GM12801 (cell line): ENCODE data around the gene SPTLC3.

ENCODE experiments used
- TF ChIP-seq, protein P1 (sequence below): IDR thresholded peaks from one replicate; pipeline ENCODE4 v1.5.1; 2011; ENCODE audit warnings: control low read depth; ENCODE audit not compliant: insufficient read length; ENCODE audit errors: extremely low read depth

The SPTLC3 gene

DNA sequence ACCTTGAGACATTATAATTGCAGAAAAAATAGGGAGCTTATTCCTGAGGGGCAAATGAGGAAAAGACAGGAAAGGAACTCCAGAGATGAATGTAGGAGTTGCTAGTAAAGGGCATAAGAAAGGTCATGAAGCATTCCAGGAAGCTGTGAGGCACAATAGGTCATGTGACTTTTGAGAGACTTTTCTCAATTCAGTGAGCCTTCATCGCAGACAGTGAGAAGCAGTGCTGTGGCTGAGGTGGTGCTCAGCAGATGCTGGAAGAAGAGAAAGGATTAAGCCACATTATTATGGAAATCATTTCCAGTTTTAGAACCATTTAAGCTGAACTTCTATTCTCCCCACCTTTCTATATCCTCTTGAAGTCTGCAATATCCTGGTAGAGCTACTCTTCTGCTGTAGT, 4.1 kb downstream of the SPTLC3 start:
- TF ChIP-seq, protein P1, sequence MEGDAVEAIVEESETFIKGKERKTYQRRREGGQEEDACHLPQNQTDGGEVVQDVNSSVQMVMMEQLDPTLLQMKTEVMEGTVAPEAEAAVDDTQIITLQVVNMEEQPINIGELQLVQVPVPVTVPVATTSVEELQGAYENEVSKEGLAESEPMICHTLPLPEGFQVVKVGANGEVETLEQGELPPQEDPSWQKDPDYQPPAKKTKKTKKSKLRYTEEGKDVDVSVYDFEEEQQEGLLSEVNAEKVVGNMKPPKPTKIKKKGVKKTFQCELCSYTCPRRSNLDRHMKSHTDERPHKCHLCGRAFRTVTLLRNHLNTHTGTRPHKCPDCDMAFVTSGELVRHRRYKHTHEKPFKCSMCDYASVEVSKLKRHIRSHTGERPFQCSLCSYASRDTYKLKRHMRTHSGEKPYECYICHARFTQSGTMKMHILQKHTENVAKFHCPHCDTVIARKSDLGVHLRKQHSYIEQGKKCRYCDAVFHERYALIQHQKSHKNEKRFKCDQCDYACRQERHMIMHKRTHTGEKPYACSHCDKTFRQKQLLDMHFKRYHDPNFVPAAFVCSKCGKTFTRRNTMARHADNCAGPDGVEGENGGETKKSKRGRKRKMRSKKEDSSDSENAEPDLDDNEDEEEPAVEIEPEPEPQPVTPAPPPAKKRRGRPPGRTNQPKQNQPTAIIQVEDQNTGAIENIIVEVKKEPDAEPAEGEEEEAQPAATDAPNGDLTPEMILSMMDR, result no peak

DNA sequence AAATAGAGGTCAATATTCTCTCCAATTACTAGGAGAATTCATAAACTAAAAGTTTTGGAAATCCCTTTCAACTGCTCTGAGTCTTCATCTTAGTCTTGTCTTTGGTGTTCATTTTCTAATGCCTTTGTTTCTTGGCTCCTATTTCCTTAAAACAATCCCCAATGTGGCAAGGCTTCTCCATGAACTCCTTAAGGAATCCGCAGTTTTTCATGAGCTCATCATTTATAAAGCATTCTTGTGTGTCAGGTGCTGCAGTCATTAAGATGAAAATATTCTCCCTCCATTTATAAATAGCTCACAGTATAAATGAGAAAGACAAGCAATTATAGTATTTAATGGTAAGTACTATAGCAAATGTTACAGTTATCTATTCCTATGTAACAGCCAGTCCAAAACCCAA, 4.6 kb downstream of the SPTLC3 start:
- TF ChIP-seq, protein P1, result no peak

- TF ChIP-seq, protein P1, result no peak
Observed at GRCh38 chr20:13017235-13017634, 8.5 kb downstream of the SPTLC3 start.

GRCh38 chr20:13017883-13018535, 9.2 kb downstream of the SPTLC3 start:
- TF ChIP-seq, protein P1, result no peak

- TF ChIP-seq, protein P1, result no peak
Observed at GRCh38 chr20:13021205-13021970, 12.6 kb downstream of the SPTLC3 start.

GRCh38 chr20:13022401-13023155, 13.8 kb downstream of the SPTLC3 start:
- TF ChIP-seq, protein P1, result no peak

DNA sequence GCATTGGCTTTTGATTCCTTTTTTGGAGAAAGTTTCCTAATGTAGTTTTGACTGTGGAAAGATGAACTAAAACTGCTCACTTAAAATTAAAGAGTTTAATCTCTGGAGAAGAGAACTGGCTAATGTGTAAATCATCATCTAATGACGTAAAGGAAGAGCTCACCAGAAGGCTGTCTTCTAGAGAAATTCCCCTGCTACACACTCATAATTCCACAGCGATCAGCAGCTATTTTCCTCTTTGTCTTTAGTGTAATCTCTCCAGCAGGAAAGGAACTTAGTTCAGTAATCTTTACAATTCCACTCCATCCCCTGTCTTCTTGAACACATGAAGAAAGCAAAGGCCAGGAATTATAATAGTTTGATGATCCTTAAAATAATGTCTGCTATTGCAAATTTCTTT, 15.8 kb downstream of the SPTLC3 start:
- TF ChIP-seq, protein P1, result no peak
